GM12878 (cell line): ENCODE results near the gene MACROD2. TPM values are rescaled to one million over a fixed set of nuclear protein-coding genes. Genes with fewer than 3 reads are reported as not detected.

Experiments used
- ATAC-seq: fragments of 200-7000 bp; cut with Tn5 transposase; 3 replicates; pipeline ENCODE4 v1.9.1; 2020; ENCODE audit warnings: mild to moderate bottlenecking, moderate library complexity
- BruUV-seq: library from RNA; stranded (reverse); fragments of 400-500 nt; replicated peaks from 2 replicates; lab custom pipeline; 2021; lab: Mats Ljungman, UMichigan
- CTCF ChIA-PET: fragments of 300-600 bp; sonication (Branson Sonifier 250); formaldehyde crosslinking; extraction: SDS; loops from one replicate; lab custom pipeline; 2021; ENCODE audit warnings: inconsistent platforms; lab: Yijun Ruan, JAX
- POLR2A ChIA-PET: fragments of 350-600 bp; formaldehyde crosslinking; extraction: SDS; loops from one replicate; lab custom pipeline; 2021; ENCODE audit warnings: inconsistent platforms; lab: Charles Lee
- RAD21 ChIA-PET: fragments of 300-600 bp; sonication (Branson Sonifier 250); formaldehyde crosslinking; loops from one replicate; lab custom pipeline; 2023; ENCODE audit warnings: antibody characterized with exemption; ENCODE audit not compliant: unreplicated experiment; lab: Charles Lee
- SMC1A ChIA-PET: fragments of 300-600 bp; sonication (Branson Sonifier 250); formaldehyde crosslinking; loops from one replicate; lab custom pipeline; 2023; ENCODE audit not compliant: unreplicated experiment, uncharacterized antibody; lab: Charles Lee
- DNase-seq: peaks from one replicate; pipeline ENCODE4 v3.0.0-alpha.2; 2011; ENCODE audit warnings: low read depth, low spot score
- FAIRE-seq: peaks from 3 replicates; lab custom pipeline; 2011; peaks lifted over from hg19 to GRCh38; lab: Jason Lieb, UNC
- H2AFZ ChIP-seq: 2 replicates; pipeline ENCODE4 v1.6.0; 2011; ENCODE audit warnings: low read depth, low read length, control low read depth; ENCODE audit not compliant: control insufficient read depth
- H3K27ac ChIP-seq: 2 replicates; pipeline ENCODE4 v1.5.1; 2011; ENCODE audit warnings: control low read depth; ENCODE audit not compliant: control insufficient read depth, insufficient read depth
- H3K27me3 ChIP-seq, 2 experiments: replicated peaks in 1 of 2; 2 replicates each; pipeline versions ENCODE4 v1.6.0 to v1.6.1; 2011; ENCODE audit warnings: low read length in 1 of 2; ENCODE audit not compliant: control insufficient read depth in 2 of 2, insufficient read depth in 2 of 2
- H3K36me3 ChIP-seq, 2 experiments: 2 replicates each; pipeline ENCODE4 v1.5.1; 2011; ENCODE audit warnings: low read length in 1 of 2; ENCODE audit not compliant: control insufficient read depth in 2 of 2, insufficient read depth in 2 of 2
- H3K4me1 ChIP-seq: 2 replicates; pipeline ENCODE4 v1.6.1; 2011; ENCODE audit warnings: mild to moderate bottlenecking, low read length, moderate library complexity, mixed read lengths; ENCODE audit not compliant: control insufficient read depth, insufficient read depth
- H3K4me2 ChIP-seq: 2 replicates; pipeline ENCODE4 v1.6.0; 2011; ENCODE audit warnings: control low read depth; ENCODE audit not compliant: control insufficient read depth, insufficient read depth
- H3K4me3 ChIP-seq: fragments of 200-600 bp; sonication (generic); 2 replicates; pipeline ENCODE4 v1.5.1; 2016
- H3K79me2 ChIP-seq: 2 replicates; pipeline ENCODE4 v1.6.0; 2011; ENCODE audit warnings: low read length; ENCODE audit not compliant: control insufficient read depth, insufficient read depth
- H3K9ac ChIP-seq: 2 replicates; pipeline ENCODE4 v1.8.0; 2011; ENCODE audit warnings: low read length, control low read depth, mixed read lengths; ENCODE audit not compliant: control insufficient read depth, insufficient read depth
- H3K9me3 ChIP-seq: replicated peaks from 3 replicates; pipeline ENCODE4 v1.5.1; 2011; ENCODE audit warnings: mild to moderate bottlenecking, low read length; ENCODE audit not compliant: control insufficient read depth, insufficient read depth
- H4K20me1 ChIP-seq: 2 replicates; pipeline ENCODE4 v1.6.0; 2011; ENCODE audit not compliant: control insufficient read depth, insufficient read depth
- BRCA1 ChIP-seq: IDR thresholded peaks from 2 replicates; pipeline ENCODE4 v1.6.1; 2011; ENCODE audit warnings: low read depth, low read length, improper control_type of control experiment
- CREB1 ChIP-seq: IDR thresholded peaks from 2 replicates; pipeline ENCODE4 v1.6.1; 2012; ENCODE audit warnings: low read depth, mild to moderate bottlenecking, inconsistent platforms
- CUX1 ChIP-seq: IDR thresholded peaks from 2 replicates; pipeline ENCODE4 v1.6.1; 2012; ENCODE audit warnings: improper control_type of control experiment, low read depth, low read length; ENCODE audit not compliant: insufficient replicate concordance
- DPF2 ChIP-seq: fragments of 450-650 bp; IDR thresholded peaks from 2 replicates; pipeline ENCODE4 v1.6.1; 2017; ENCODE audit warnings: mild to moderate bottlenecking
- FOS ChIP-seq: IDR thresholded peaks from 3 replicates; pipeline ENCODE4 v1.6.1; 2011; ENCODE audit warnings: borderline replicate concordance; ENCODE audit not compliant: insufficient read length; ENCODE audit errors: extremely low read depth
- HCFC1 ChIP-seq: fragments of 150-350 bp; IDR thresholded peaks from 2 replicates; pipeline ENCODE4 v1.6.1; 2014; ENCODE audit warnings: low read length
- LARP7 ChIP-seq: fragments of 450-650 bp; IDR thresholded peaks from 2 replicates; pipeline ENCODE4 v1.6.1; 2017; ENCODE audit warnings: mild to moderate bottlenecking
- MEF2B ChIP-seq: fragments of 450-650 bp; IDR thresholded peaks from 2 replicates; pipeline ENCODE4 v1.6.1; 2018; ENCODE audit warnings: mild to moderate bottlenecking, moderate library complexity; ENCODE audit not compliant: partially characterized antibody, poor library complexity, severe bottlenecking
- NFXL1 ChIP-seq: fragments of 450-650 bp; IDR thresholded peaks from 2 replicates; pipeline ENCODE4 v1.6.1; 2017; ENCODE audit warnings: antibody characterized with exemption, mild to moderate bottlenecking, borderline replicate concordance
- NFYB ChIP-seq: IDR thresholded peaks from 2 replicates; pipeline ENCODE4 v1.6.1; 2011; ENCODE audit warnings: low read depth, mild to moderate bottlenecking, low read length, improper control_type of control experiment, moderate library complexity; ENCODE audit not compliant: insufficient read depth
- POLR2AphosphoS2 ChIP-seq: IDR thresholded peaks from 2 replicates; pipeline ENCODE4 v1.6.1; 2011; ENCODE audit warnings: low read depth, mild to moderate bottlenecking, low read length, improper control_type of control experiment, moderate library complexity
- SREBF1 ChIP-seq: IDR thresholded peaks from 2 replicates; pipeline ENCODE4 v1.6.1; 2012; ENCODE audit warnings: mild to moderate bottlenecking, low read length
- STAT1 ChIP-seq: fragments of 450-650 bp; conservative IDR thresholded peaks from 2 replicates; pipeline ENCODE4 v1.6.1; 2014; ENCODE audit warnings: antibody characterized with exemption, mild to moderate bottlenecking
- TCF7 ChIP-seq: IDR thresholded peaks from 2 replicates; pipeline ENCODE4 v1.6.1; 2014; ENCODE audit warnings: antibody characterized with exemption, borderline replicate concordance
- USF2 ChIP-seq: IDR thresholded peaks from 2 replicates; pipeline ENCODE4 v1.6.1; 2011; ENCODE audit warnings: low read depth, low read length, improper control_type of control experiment, borderline replicate concordance
- ZNF384 ChIP-seq: IDR thresholded peaks from 2 replicates; pipeline ENCODE4 v1.6.1; 2012; ENCODE audit warnings: low read depth, mild to moderate bottlenecking, low read length, improper control_type of control experiment, borderline replicate concordance
- WGBS: methylation state at CpG from one replicate; pipeline ENCODE4 v1.1.6; 2016; ENCODE audit warnings: low lambda C conversion rate; ENCODE audit not compliant: insufficient replicate concordance, insufficient coverage; ENCODE audit errors: missing lambda C conversion rate; 5-methylcytosine and 5-hydroxymethylcytosine counted together
- in situ Hi-C: fragments of 300-500 bp; cut with MboI; formaldehyde crosslinking; loops from 9 replicates; pipeline ENCODE4 v1.14.3; 2018; ENCODE audit warnings: mixed read lengths
- intact Hi-C: fragments of 100-400 bp; cut with micrococcal nuclease; formaldehyde crosslinking; loops from one replicate; pipeline ENCODE4 v1.14.2; 2022; ENCODE audit not compliant: unreplicated experiment
- polyA plus RNA-seq, 11 experiments: library from polyadenylated mRNA; depleted of rRNA in 4 of 11; unstranded in 6 of 11; stranded (reverse) in 5 of 11; fragments of >200 nt; fragmentation: Nextera tagmentation in 4 of 11; fragmentation: Illumina TruSeq in 1 of 11; extraction: Ambion mirVana in 4 of 11; extraction: Trizol in 1 of 11; gene quantifications; 1 replicate in 1 of 11; 2 replicates in 10 of 11; pipeline versions ENCODE4 v1.2.1 to v1.2.3, GENCODE V29; 2011 to 2016; ENCODE audit warnings: inconsistent platforms in 2 of 11, missing spikeins in 2 of 11, low read depth in 1 of 11
- total RNA-seq, 4 experiments: library from RNA; depleted of rRNA in 3 of 4; stranded (reverse); fragments of >200 nt in 3 of 4; fragmentation: Illumina TruSeq in 1 of 4; extraction: Trizol in 1 of 4; gene quantifications; 2 replicates each; pipeline versions ENCODE4 v1.2.1 to v1.2.3, GENCODE V29; 2013 to 2021

Gene MACROD2
- total and polyA plus RNA-seq, 10 of the 15 experiments (the other 5 are each of a cell fraction or from before 2014, with no cell fraction given), result 1.1 to 21.5 (median 2.2) TPM

- TF ChIP-seq CUX1 (no peak), DPF2 (no peak), HCFC1 (no peak)
Measured at GRCh38 chr20:14958626-14959025, 963.3 kb downstream of the MACROD2 start (continued).

- H3K4me1 ChIP-seq, result no peaks in the 10 kb centered on the region
- SMC1A ChIA-PET, result interaction anchor here (0.6 to 0.9 kb wide), 2 partner anchors 57 to 838 kb away, joined by 3 read pairs; no protein-coding TSS in a partner anchor
- no peaks in the 10 kb centered on the region for H3K9me3 ChIP-seq
- RAD21 ChIA-PET, result no interaction called here
- no peak overlapping the region for H3K4me2 ChIP-seq
- POLR2A ChIA-PET, result no interaction called here
- no peaks in the 10 kb centered on the region for H3K27me3 ChIP-seq
- ATAC-seq (no peak; the same call in 2 of the 3 replicates), DNase-seq (no peak), FAIRE-seq (no peak)
- WGBS, result 48% methylated on average over 7 of the region's 7 CpGs
- H3K9ac ChIP-seq, result no peak overlapping the region
- H3K79me2 ChIP-seq, result no peaks in the 10 kb centered on the region
- no TSS peak for BruUV-seq
- no peak overlapping the region for H3K4me3 ChIP-seq
- CTCF ChIA-PET, result interaction anchor here (1.4 kb wide), 1 partner anchor 20 kb away, joined by 3 read pairs; no protein-coding TSS in a partner anchor
- no peak overlapping the region for H2AFZ ChIP-seq
- H4K20me1 ChIP-seq, result no peaks in the 10 kb centered on the region
- in situ Hi-C loops, result no loop called here
- H3K27ac ChIP-seq, result no peak overlapping the region
- intact Hi-C loops, result loop anchor here (10.0 kb wide), 2 partner anchors 275 to 625 kb away; partner anchors contain the start of gene FLRT3
- no peaks in the 10 kb centered on the region for H3K36me3 ChIP-seq
- TF ChIP-seq TCF7 (no peak), USF2 (no peak), SREBF1 (no peak), ZNF384 (no peak), FOS (no peak), NFYB (no peak), MEF2B (no peak), STAT1 (no peak), BRCA1 (no peak), NFXL1 (no peak), POLR2AphosphoS2 (no peak), LARP7 (no peak), CREB1 (no peak)
Measured at GRCh38 chr20:14959506-14960475, 964.5 kb downstream of the MACROD2 start.
